Neural cell (in vitro differentiated cells): ENCODE measurements around the gene HOXA10.

Source experiments
- EZH2 ChIP-seq: fragments of 200-600, 300-800 bp; shearing (Covaris generic), sonication (generic); IDR thresholded peaks from 2 replicates; pipeline ENCODE4 v1.6.1; 2014; ENCODE audit warnings: antibody characterized with exemption, low read length, borderline replicate concordance, mild to moderate bottlenecking; ENCODE audit not compliant: insufficient read depth, poor library complexity, severe bottlenecking
- POLR2AphosphoS5 ChIP-seq: IDR thresholded peaks from 2 replicates; pipeline ENCODE4 v1.6.1; 2012
- RAD21 ChIP-seq: fragments of 450-650 bp; conservative IDR thresholded peaks from 2 replicates; pipeline ENCODE4 v1.6.1; 2014; ENCODE audit warnings: antibody characterized with exemption, mild to moderate bottlenecking, moderate library complexity
- REST ChIP-seq: IDR thresholded peaks from 2 replicates; pipeline ENCODE4 v1.6.1; 2012; ENCODE audit warnings: borderline replicate concordance
- TF ChIP-seq, protein P1 (sequence below): fragments of 450-650 bp; IDR thresholded peaks from 2 replicates; pipeline ENCODE4 v1.5.1; 2014; ENCODE audit warnings: antibody characterized with exemption, mild to moderate bottlenecking, moderate library complexity; ENCODE audit not compliant: poor library complexity, severe bottlenecking

GRCh38 chr7:27154901-27155815 is 19.0 kb downstream of the HOXA10 start:
- TF ChIP-seq, protein P1, sequence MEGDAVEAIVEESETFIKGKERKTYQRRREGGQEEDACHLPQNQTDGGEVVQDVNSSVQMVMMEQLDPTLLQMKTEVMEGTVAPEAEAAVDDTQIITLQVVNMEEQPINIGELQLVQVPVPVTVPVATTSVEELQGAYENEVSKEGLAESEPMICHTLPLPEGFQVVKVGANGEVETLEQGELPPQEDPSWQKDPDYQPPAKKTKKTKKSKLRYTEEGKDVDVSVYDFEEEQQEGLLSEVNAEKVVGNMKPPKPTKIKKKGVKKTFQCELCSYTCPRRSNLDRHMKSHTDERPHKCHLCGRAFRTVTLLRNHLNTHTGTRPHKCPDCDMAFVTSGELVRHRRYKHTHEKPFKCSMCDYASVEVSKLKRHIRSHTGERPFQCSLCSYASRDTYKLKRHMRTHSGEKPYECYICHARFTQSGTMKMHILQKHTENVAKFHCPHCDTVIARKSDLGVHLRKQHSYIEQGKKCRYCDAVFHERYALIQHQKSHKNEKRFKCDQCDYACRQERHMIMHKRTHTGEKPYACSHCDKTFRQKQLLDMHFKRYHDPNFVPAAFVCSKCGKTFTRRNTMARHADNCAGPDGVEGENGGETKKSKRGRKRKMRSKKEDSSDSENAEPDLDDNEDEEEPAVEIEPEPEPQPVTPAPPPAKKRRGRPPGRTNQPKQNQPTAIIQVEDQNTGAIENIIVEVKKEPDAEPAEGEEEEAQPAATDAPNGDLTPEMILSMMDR = no peak
- no peak for TF ChIP-seq RAD21
- TF ChIP-seq REST = no peak
- no peak for TF ChIP-seq POLR2AphosphoS5
- peak; percentile 34 for TF ChIP-seq EZH2
